Hepatocyte (in vitro differentiated cells): ENCODE data around the gene TRIM63. TPM values are rescaled to one million over a fixed set of nuclear protein-coding genes. Genes with fewer than 3 reads are reported as not detected.

Experiments used
- DNase-seq: peaks from one replicate; pipeline ENCODE4 v3.0.0-alpha.2; 2016; ENCODE audit warnings: low spot score
- H2AFZ ChIP-seq: fragments of 200-600 bp; sonication (generic); 2 replicates; pipeline ENCODE4 v1.6.0; 2016; ENCODE audit warnings: antibody characterized with exemption, mild to moderate bottlenecking
- H3K27ac ChIP-seq: fragments of 200-600 bp; sonication (generic); 2 replicates; pipeline ENCODE4 v1.5.1; 2016; ENCODE audit warnings: mild to moderate bottlenecking
- H3K27me3 ChIP-seq: fragments of 200-600 bp; sonication (generic); 2 replicates; pipeline ENCODE4 v1.6.1; 2016
- H3K36me3 ChIP-seq: fragments of 200-600 bp; sonication (generic); replicated peaks from 2 replicates; pipeline ENCODE4 v1.5.1; 2016; ENCODE audit warnings: low read depth; ENCODE audit not compliant: insufficient read depth
- H3K4me1 ChIP-seq: fragments of 200-600 bp; sonication (generic); 2 replicates; pipeline ENCODE4 v1.5.1; 2016; ENCODE audit warnings: mild to moderate bottlenecking, moderate library complexity; ENCODE audit not compliant: insufficient read depth
- H3K4me2 ChIP-seq: fragments of 200-600 bp; sonication (generic); 2 replicates; pipeline ENCODE4 v1.6.0; 2016
- H3K4me3 ChIP-seq: fragments of 200-600 bp; sonication (generic); 2 replicates; pipeline ENCODE4 v1.5.1; 2016; ENCODE audit warnings: mild to moderate bottlenecking
- H3K79me2 ChIP-seq: fragments of 200-600 bp; sonication (generic); 2 replicates; pipeline ENCODE4 v1.6.0; 2017; ENCODE audit warnings: mild to moderate bottlenecking
- H3K9me2 ChIP-seq: fragments of 200-600 bp; sonication (generic); replicated peaks from 2 replicates; pipeline ENCODE4 v1.6.0; 2017; ENCODE audit warnings: mild to moderate bottlenecking; ENCODE audit not compliant: insufficient read depth
- H3K9me3 ChIP-seq: fragments of 200-600 bp; sonication (generic); 2 replicates; pipeline ENCODE4 v1.5.1; 2016; ENCODE audit warnings: low read depth, mild to moderate bottlenecking
- H4K20me1 ChIP-seq: fragments of 200-600 bp; sonication (generic); 2 replicates; pipeline ENCODE4 v1.6.0; 2016; ENCODE audit warnings: mild to moderate bottlenecking; ENCODE audit not compliant: insufficient read depth, poor library complexity, severe bottlenecking
- EZH2 ChIP-seq: fragments of 200-600 bp; sonication (generic); IDR thresholded peaks from 2 replicates; pipeline ENCODE4 v1.6.1; 2016; ENCODE audit warnings: antibody characterized with exemption, mild to moderate bottlenecking, borderline replicate concordance
- EZH2phosphoT487 ChIP-seq: fragments of 200-600 bp; sonication (generic); IDR thresholded peaks from one replicate; pipeline ENCODE4 v1.6.1; 2018; ENCODE audit warnings: antibody characterized with exemption, mild to moderate bottlenecking, low read depth, moderate library complexity; ENCODE audit not compliant: unreplicated experiment, severe bottlenecking
- WGBS: methylation state at CpG from one replicate; pipeline ENCODE4 v1.1.6; 2016; ENCODE audit warnings: low lambda C conversion rate; ENCODE audit errors: missing lambda C conversion rate; 5-methylcytosine and 5-hydroxymethylcytosine counted together
- polyA plus RNA-seq: library from polyadenylated mRNA; unstranded; fragments of >200 nt; fragmentation: Nextera tagmentation; extraction: Ambion mirVana; gene quantifications from 2 replicates; pipeline ENCODE4 v1.2.1, GENCODE V29; 2016
- total RNA-seq: library from RNA; depleted of rRNA; stranded (reverse); fragments of >200 nt; gene quantifications from 2 replicates; pipeline ENCODE4 v1.2.3, GENCODE V29; 2014
- TF ChIP-seq, protein P1 (sequence below): fragments of 200-600 bp; sonication (generic); IDR thresholded peaks from 2 replicates; pipeline ENCODE4 v1.5.1; 2016; ENCODE audit warnings: antibody characterized with exemption, mild to moderate bottlenecking; ENCODE audit not compliant: poor library complexity

The TRIM63 gene
- total and polyA plus RNA-seq, 2 experiments from 2014 or later = 2.9 to 8.2 TPM

DNA sequence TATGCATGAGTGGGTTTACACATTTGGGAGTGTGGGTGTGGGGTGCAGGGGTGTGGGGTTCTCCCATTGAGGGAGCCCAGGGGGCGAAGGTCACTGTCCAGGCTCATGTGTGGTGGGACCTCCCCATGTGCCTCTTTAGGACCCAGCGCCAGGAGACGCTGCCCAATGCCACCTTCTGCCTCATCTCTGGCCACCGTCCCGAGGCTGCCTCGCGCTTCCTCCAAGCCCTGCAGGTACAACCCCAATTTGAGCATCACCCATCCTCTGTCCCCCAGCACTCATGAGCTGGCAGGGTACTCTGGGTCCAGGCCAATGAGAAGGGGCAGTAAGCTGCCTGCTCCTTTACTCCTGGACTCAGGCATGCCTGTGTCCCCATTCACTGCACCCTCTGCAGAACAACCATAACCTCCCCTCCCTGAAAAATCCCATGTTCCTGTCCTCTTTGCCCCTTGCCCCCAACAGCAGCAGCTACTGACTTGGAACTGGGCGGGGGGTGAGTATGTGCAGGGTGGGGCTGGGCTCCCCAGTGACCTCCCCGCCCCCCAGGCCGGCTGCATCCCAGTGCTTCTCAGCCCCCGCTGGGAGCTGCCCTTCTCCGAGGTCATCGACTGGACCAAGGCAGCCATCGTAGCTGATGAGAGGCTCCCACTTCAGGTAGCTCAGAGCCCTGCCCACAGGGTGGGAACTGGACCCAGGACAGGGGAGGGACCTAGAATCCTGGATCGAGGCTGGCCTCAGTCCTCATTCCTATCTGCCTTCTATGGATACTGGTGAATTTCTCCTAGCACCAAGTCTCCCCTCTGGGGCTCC, 38.2 kb downstream of the TRIM63 start:
- Histone ChIP-seq H3K4me3 (no peak overlapping the region), H3K27me3 (no peaks in the 10 kb centered on the region), H3K9me3 (no peaks in the 10 kb centered on the region), H3K9me2 (no peaks in the 10 kb centered on the region), H2AFZ (no peak overlapping the region), H3K4me2 (no peak overlapping the region), H3K36me3 (no peaks in the 10 kb centered on the region), H3K4me1 (no peaks in the 10 kb centered on the region), H3K79me2 (no peaks in the 10 kb centered on the region), H3K27ac (no peak overlapping the region), H4K20me1 (no peaks in the 10 kb centered on the region)
- TF ChIP-seq EZH2phosphoT487 (no peak), EZH2 (no peak)
- TF ChIP-seq, protein P1, sequence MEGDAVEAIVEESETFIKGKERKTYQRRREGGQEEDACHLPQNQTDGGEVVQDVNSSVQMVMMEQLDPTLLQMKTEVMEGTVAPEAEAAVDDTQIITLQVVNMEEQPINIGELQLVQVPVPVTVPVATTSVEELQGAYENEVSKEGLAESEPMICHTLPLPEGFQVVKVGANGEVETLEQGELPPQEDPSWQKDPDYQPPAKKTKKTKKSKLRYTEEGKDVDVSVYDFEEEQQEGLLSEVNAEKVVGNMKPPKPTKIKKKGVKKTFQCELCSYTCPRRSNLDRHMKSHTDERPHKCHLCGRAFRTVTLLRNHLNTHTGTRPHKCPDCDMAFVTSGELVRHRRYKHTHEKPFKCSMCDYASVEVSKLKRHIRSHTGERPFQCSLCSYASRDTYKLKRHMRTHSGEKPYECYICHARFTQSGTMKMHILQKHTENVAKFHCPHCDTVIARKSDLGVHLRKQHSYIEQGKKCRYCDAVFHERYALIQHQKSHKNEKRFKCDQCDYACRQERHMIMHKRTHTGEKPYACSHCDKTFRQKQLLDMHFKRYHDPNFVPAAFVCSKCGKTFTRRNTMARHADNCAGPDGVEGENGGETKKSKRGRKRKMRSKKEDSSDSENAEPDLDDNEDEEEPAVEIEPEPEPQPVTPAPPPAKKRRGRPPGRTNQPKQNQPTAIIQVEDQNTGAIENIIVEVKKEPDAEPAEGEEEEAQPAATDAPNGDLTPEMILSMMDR = no peak
- WGBS = 77% methylated on average over 9 of the region's 15 CpGs
- no peak for DNase-seq

DNA sequence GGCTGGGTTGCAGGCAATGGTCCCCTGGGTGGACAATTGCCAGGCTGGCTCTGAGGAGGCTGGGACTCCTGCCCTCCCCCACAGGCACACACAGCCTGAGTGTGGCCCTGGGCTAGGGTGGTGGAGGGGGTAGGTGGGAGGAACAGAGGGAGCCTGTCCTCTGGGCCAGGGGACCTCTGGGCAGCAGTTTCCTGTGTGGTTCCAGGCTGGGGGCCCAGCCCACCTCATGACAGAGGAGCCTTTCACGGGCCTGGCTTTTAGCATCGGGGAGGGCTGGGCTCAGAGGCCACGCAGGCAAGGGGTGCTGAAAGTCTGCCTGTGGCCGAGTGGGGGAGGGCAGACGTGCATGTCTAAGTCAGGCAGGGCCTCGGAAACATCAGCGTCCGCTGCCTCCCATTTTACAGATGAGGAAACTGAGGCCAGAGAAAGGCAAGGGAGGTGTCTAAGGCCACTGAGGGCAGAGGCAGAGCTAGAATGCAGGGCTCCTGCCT, 38.9 kb downstream of the TRIM63 start:
- H3K4me1 ChIP-seq = no peaks in the 10 kb centered on the region
- no peaks in the 10 kb centered on the region for H4K20me1 ChIP-seq
- no peaks in the 10 kb centered on the region for H3K9me2 ChIP-seq
- TF ChIP-seq, protein P1 = no peak
- no peak for TF ChIP-seq EZH2
- no peak for TF ChIP-seq EZH2phosphoT487
- H3K36me3 ChIP-seq = no peaks in the 10 kb centered on the region
- DNase-seq = no peak
- 80% methylated on average over 8 of the region's 8 CpGs for WGBS
- no peak overlapping the region for H3K4me2 ChIP-seq
- H3K27ac ChIP-seq = no peak overlapping the region
- H3K4me3 ChIP-seq = no peak overlapping the region
- H2AFZ ChIP-seq = no peak overlapping the region
- no peaks in the 10 kb centered on the region for H3K79me2 ChIP-seq
- H3K27me3 ChIP-seq = no peaks in the 10 kb centered on the region
- H3K9me3 ChIP-seq = no peaks in the 10 kb centered on the region

DNA sequence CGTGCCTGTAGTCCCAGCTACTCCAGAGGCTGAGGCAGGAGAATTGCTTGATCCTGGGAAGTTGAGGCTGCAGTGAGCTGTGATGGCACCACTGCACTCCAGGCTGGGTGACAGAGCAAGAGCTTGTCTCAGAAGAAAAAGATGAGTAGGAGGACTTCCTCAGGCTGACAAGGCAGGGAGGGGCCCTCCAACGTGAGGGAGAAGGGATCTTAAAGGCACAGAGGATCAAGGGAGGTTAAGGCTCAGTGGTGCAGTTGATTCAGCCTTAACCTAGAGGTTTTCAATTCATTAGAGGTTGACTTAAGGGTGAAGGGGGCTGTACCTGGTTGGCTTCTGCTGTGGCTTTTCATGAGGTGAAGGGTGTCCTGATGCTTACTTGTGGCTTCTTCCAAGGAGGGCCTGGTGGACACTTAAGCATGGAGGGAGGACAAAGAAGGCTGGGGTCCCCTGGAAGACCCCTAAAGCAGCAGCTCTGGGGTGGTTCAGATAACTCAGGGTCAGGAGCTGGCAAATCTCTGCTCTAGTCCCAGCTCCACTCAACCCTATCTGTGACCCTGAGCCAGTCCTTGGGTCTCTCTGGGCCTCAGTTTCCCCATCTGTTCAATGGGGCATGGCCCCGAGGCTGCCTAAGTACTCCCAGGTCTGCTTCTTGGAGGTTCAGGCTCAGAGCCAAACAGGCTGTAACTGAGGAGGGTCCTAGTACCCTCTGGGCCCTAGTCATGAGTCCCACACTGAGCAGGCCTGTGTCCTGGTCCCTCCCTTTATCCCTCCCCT, 39.5 kb downstream of the TRIM63 start:
- no peak overlapping the region for H2AFZ ChIP-seq
- H3K27me3 ChIP-seq = no peaks in the 10 kb centered on the region
- H3K4me3 ChIP-seq = no peak overlapping the region
- no peak overlapping the region for H3K27ac ChIP-seq
- no peaks in the 10 kb centered on the region for H4K20me1 ChIP-seq
- H3K4me2 ChIP-seq = no peak overlapping the region
- no peaks in the 10 kb centered on the region for H3K9me3 ChIP-seq
- 46% methylated on average over 3 of the region's 3 CpGs for WGBS
- H3K9me2 ChIP-seq = no peaks in the 10 kb centered on the region
- no peaks in the 10 kb centered on the region for H3K4me1 ChIP-seq
- no peak for DNase-seq
- H3K36me3 ChIP-seq = no peaks in the 10 kb centered on the region
- no peaks in the 10 kb centered on the region for H3K79me2 ChIP-seq
- TF ChIP-seq EZH2phosphoT487 (no peak), EZH2 (no peak)
- TF ChIP-seq, protein P1 = no peak
